ENCODE data around the gene L3MBTL4. TPM values are rescaled to one million over a fixed set of nuclear protein-coding genes. Genes with fewer than 3 reads are reported as not detected.

Gene L3MBTL4
- total and polyA plus RNA-seq, 10 of the 15 experiments (the other 5 are each of a cell fraction or from before 2014, with no cell fraction given): 1.3 to 8.7 (median 3.8) TPM

DNA sequence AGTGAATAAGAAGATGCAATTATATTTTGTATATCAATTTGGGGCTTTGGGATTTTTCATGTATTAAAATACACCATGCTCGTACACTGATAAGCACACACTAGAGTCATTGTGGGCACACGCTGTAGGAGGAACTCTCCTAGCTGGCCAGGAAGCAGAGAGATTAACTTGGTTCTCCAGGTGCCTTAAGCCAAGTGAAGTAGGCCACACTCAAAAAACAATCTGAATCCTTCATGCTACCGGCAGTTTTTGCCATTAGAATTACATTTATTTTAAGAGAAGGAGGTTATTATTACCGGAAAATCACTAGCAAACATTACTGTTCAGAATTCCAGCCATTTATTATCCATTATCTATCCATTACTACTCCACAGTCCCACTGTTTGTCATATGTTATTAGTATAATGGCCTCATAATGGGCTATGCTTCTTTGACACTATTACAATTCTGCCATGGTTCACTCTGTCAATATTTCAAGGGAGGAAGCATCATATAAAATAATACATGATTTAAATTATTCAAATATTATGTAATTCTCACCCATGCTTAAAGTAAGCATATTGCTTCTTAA lies 214.4 kb downstream of the L3MBTL4 start:
- no peaks in the 10 kb centered on the region for H3K36me3 ChIP-seq (ENCODE audit: control insufficient read depth in 2 of 2, insufficient read depth in 2 of 2, low read length in 1 of 2)
- CTCF ChIA-PET: no interaction called here
- H4K20me1 ChIP-seq (ENCODE audit: control insufficient read depth, insufficient read depth): no peaks in the 10 kb centered on the region
- no peaks in the 10 kb centered on the region for H3K4me1 ChIP-seq (ENCODE audit: control insufficient read depth, insufficient read depth, low read length)
- intact Hi-C loops (cut with micrococcal nuclease; ENCODE audit: unreplicated experiment): no loop called here
- ATAC-seq (no peak), FAIRE-seq (no peak), DNase-seq (ENCODE audit: low read depth, low spot score) (no peak)
- POLR2A ChIA-PET: no interaction called here
- H3K9me3 ChIP-seq (replicated peaks; ENCODE audit: control insufficient read depth, insufficient read depth, low read length): no peaks in the 10 kb centered on the region
- H3K9ac ChIP-seq (ENCODE audit: control insufficient read depth, insufficient read depth, low read length): no peak overlapping the region
- RAD21 ChIA-PET (ENCODE audit: unreplicated experiment): no interaction called here
- BruUV-seq (replicated peaks): no TSS peak
- no peaks in the 10 kb centered on the region for H3K79me2 ChIP-seq (ENCODE audit: control insufficient read depth, insufficient read depth, low read length)
- H3K4me3 ChIP-seq: no peak overlapping the region
- H2AFZ ChIP-seq (ENCODE audit: control insufficient read depth, low read depth, low read length): no peak overlapping the region
- WGBS (ENCODE audit: insufficient coverage, insufficient replicate concordance, low lambda C conversion rate, missing lambda C conversion rate): 73% methylated on average over 4 of the region's 4 CpGs
- H3K4me2 ChIP-seq (ENCODE audit: control insufficient read depth, insufficient read depth): no peak overlapping the region
- no peaks in the 10 kb centered on the region for H3K27me3 ChIP-seq (replicated peaks in 1 of 2; ENCODE audit: control insufficient read depth in 2 of 2, insufficient read depth in 2 of 2, low read length in 1 of 2)
- in situ Hi-C loops (cut with MboI): no loop called here
- no peak overlapping the region for H3K27ac ChIP-seq (ENCODE audit: control insufficient read depth, insufficient read depth)
- SMC1A ChIA-PET (ENCODE audit: uncharacterized antibody, unreplicated experiment): interaction anchor here (0.6 to 1.4 kb wide), 3 partner anchors 11 to 28 kb away, joined by 3 read pairs; no protein-coding TSS in a partner anchor
- TF ChIP-seq, protein P1, sequence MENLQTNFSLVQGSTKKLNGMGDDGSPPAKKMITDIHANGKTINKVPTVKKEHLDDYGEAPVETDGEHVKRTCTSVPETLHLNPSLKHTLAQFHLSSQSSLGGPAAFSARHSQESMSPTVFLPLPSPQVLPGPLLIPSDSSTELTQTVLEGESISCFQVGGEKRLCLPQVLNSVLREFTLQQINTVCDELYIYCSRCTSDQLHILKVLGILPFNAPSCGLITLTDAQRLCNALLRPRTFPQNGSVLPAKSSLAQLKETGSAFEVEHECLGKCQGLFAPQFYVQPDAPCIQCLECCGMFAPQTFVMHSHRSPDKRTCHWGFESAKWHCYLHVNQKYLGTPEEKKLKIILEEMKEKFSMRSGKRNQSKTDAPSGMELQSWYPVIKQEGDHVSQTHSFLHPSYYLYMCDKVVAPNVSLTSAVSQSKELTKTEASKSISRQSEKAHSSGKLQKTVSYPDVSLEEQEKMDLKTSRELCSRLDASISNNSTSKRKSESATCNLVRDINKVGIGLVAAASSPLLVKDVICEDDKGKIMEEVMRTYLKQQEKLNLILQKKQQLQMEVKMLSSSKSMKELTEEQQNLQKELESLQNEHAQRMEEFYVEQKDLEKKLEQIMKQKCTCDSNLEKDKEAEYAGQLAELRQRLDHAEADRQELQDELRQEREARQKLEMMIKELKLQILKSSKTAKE (IDR thresholded peaks at IDR 0.05; ENCODE audit: low read depth, poor library complexity, severe bottlenecking): no peak
- TF ChIP-seq NRF1 (conservative IDR thresholded peaks at IDR 0.05; ENCODE audit: low read depth, low read length): no peak
- TF ChIP-seq ZNF217 (IDR thresholded peaks at IDR 0.05): no peak
- no peak for TF ChIP-seq PML (IDR thresholded peaks at IDR 0.05; ENCODE audit: low read length)
- TF ChIP-seq, protein P2, sequence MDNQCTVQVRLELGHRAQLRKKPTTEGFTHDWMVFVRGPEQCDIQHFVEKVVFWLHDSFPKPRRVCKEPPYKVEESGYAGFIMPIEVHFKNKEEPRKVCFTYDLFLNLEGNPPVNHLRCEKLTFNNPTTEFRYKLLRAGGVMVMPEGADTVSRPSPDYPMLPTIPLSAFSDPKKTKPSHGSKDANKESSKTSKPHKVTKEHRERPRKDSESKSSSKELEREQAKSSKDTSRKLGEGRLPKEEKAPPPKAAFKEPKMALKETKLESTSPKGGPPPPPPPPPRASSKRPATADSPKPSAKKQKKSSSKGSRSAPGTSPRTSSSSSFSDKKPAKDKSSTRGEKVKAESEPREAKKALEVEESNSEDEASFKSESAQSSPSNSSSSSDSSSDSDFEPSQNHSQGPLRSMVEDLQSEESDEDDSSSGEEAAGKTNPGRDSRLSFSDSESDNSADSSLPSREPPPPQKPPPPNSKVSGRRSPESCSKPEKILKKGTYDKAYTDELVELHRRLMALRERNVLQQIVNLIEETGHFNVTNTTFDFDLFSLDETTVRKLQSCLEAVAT (IDR thresholded peaks at IDR 0.05): no peak
- TF ChIP-seq BRCA1 (IDR thresholded peaks at IDR 0.05; ENCODE audit: low read depth, low read length): no peak
- no peak for TF ChIP-seq TBL1XR1 (IDR thresholded peaks at IDR 0.05; ENCODE audit: low read depth, low read length)
- TF ChIP-seq, protein P3, sequence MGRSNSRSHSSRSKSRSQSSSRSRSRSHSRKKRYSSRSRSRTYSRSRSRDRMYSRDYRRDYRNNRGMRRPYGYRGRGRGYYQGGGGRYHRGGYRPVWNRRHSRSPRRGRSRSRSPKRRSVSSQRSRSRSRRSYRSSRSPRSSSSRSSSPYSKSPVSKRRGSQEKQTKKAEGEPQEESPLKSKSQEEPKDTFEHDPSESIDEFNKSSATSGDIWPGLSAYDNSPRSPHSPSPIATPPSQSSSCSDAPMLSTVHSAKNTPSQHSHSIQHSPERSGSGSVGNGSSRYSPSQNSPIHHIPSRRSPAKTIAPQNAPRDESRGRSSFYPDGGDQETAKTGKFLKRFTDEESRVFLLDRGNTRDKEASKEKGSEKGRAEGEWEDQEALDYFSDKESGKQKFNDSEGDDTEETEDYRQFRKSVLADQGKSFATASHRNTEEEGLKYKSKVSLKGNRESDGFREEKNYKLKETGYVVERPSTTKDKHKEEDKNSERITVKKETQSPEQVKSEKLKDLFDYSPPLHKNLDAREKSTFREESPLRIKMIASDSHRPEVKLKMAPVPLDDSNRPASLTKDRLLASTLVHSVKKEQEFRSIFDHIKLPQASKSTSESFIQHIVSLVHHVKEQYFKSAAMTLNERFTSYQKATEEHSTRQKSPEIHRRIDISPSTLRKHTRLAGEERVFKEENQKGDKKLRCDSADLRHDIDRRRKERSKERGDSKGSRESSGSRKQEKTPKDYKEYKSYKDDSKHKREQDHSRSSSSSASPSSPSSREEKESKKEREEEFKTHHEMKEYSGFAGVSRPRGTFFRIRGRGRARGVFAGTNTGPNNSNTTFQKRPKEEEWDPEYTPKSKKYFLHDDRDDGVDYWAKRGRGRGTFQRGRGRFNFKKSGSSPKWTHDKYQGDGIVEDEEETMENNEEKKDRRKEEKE (IDR thresholded peaks at IDR 0.05): no peak
- TF ChIP-seq NFXL1 (IDR thresholded peaks at IDR 0.05; ENCODE audit: borderline replicate concordance): no peak
- TF ChIP-seq MYC (IDR thresholded peaks at IDR 0.05; ENCODE audit: insufficient read depth, insufficient read length, insufficient replicate concordance, low read length, severe bottlenecking): no peak
- TF ChIP-seq DPF2 (IDR thresholded peaks at IDR 0.05): no peak
- no peak for TF ChIP-seq JUNB (IDR thresholded peaks at IDR 0.05)
- TF ChIP-seq BHLHE40 (IDR thresholded peaks at IDR 0.05; ENCODE audit: borderline replicate concordance in 1 of 2, low read depth in 2 of 2, low read length in 1 of 2): no peak
- TF ChIP-seq ZBED1 (IDR thresholded peaks at IDR 0.05; ENCODE audit: borderline replicate concordance): no peak
- TF ChIP-seq YBX1 (IDR thresholded peaks at IDR 0.05): no peak
